Astrocyte of the spinal cord (primary cell): Measurements from ENCODE around the gene ABCC3.

ENCODE experiments used
- DNase-seq: peaks from one replicate; pipeline ENCODE4 v3.0.0; 2011; ENCODE audit warnings: low read depth, low spot score
- H3K4me3 ChIP-seq: 2 replicates; pipeline ENCODE4 v1.5.1; 2011; ENCODE audit warnings: low read depth, mild to moderate bottlenecking, low read length, moderate library complexity
- CTCF ChIP-seq: IDR thresholded peaks from 2 replicates; pipeline ENCODE4 v1.5.1; 2012; ENCODE audit warnings: low read depth, mild to moderate bottlenecking, low read length, inconsistent platforms
- in situ Hi-C: cut with HindIII; loops from 2 replicates; pipeline ENCODE4 v1.10.0; 2017; ENCODE audit warnings: low sequenced_read_pairs

ABCC3 gene

GRCh38 chr17:50626037-50626574, 8.6 kb upstream of the ABCC3 start:
- DNase-seq = peak; percentile 72
- H3K4me3 ChIP-seq = no peak overlapping the region
- TF ChIP-seq CTCF = peak; percentile 88
- in situ Hi-C loops = no loop called here

GRCh38 chr17:50627036-50627781, 7.5 kb upstream of the ABCC3 start:
- H3K4me3 ChIP-seq = no peak overlapping the region
- no peak for TF ChIP-seq CTCF
- no peak for DNase-seq
- in situ Hi-C loops = no loop called here

- in situ Hi-C loops = no loop called here
- H3K4me3 ChIP-seq = no peak overlapping the region
Measured at GRCh38 chr17:50627782-50628601, 6.7 kb upstream of the ABCC3 start.

GRCh38 chr17:50629902-50630301, 4.8 kb upstream of the ABCC3 start:
- DNase-seq = no peak
- TF ChIP-seq CTCF = no peak
- in situ Hi-C loops = no loop called here
- H3K4me3 ChIP-seq = no peak overlapping the region

More at GRCh38 chr17:50627782-50628601, 6.7 kb upstream of the ABCC3 start:
- TF ChIP-seq CTCF = no peak
- DNase-seq = no peak

- in situ Hi-C loops = no loop called here
- TF ChIP-seq CTCF = peak; percentile 88
- no peak for DNase-seq
- H3K4me3 ChIP-seq = no peak overlapping the region
Measured at GRCh38 chr17:50630524-50631194, 4.0 kb upstream of the ABCC3 start.

- no peak for TF ChIP-seq CTCF
Measured at GRCh38 chr17:50631195-50631907, 3.3 kb upstream of the ABCC3 start.

More at GRCh38 chr17:50631195-50631907, 3.3 kb upstream of the ABCC3 start:
- H3K4me3 ChIP-seq = no peak overlapping the region
- DNase-seq = no peak
- in situ Hi-C loops = no loop called here
